Gastroesophageal sphincter (tissue), 3 donors: ENCODE results near the gene STARD13.

Experiments
- EP300 ChIP-seq: sonication (generic); formaldehyde crosslinking; IDR thresholded peaks from one replicate; pipeline ENCODE4 v1.6.1; 2017; ENCODE audit warnings: antibody characterized with exemption, mild to moderate bottlenecking
- POLR2A ChIP-seq, 2 donors: fragments of 450-650 bp; IDR thresholded peaks; one replicate each; pipeline ENCODE4 v1.6.1; 2017; ENCODE audit warnings: antibody characterized with exemption in 2 of 2, mild to moderate bottlenecking in 2 of 2, moderate library complexity in 1 of 2
- TF ChIP-seq, protein P1 (sequence below), 4 experiments: fragments of 200-600 bp in 2 of 4; fragments of 450-650 bp in 2 of 4; sonication (generic) in 1 of 4; IDR thresholded peaks; one replicate each; pipeline ENCODE4 v1.5.1; 2017 to 2019; ENCODE audit warnings: antibody characterized with exemption in 4 of 4, mild to moderate bottlenecking in 2 of 4, moderate library complexity in 2 of 4

DNA sequence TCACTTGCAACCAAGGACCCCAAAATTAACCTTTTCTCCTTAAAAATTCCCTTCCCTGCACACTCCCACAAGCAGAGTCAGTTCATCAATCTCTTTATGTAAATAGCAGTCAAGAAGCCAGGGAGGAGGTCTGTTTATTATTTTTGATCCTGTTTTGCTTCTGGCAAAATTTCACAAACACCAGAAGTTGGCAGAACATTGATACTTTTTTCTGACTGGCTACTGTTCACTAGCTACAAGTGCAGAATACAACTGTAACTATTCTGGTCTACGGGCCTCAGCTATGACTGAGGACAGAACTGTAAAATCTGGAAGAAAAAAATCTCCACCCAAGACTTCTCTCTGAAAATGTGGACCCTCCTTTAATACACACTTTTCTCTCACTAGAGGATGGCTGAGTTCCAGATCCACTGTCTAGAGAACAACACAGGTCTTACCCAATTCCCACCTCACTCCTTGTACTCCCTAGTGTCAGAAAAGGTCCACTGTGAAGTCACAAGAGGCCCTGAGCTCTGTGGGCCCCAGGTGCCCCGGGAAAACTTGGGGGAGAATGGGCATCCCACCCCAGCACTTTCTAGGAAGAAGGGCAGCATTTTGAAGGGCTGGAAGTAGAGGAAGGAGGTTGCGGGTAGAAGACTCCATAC is 14.5 kb downstream of the STARD13 start:
- TF ChIP-seq POLR2A (IDR thresholded peaks at IDR 0.05), result no peak
- TF ChIP-seq, protein P1, sequence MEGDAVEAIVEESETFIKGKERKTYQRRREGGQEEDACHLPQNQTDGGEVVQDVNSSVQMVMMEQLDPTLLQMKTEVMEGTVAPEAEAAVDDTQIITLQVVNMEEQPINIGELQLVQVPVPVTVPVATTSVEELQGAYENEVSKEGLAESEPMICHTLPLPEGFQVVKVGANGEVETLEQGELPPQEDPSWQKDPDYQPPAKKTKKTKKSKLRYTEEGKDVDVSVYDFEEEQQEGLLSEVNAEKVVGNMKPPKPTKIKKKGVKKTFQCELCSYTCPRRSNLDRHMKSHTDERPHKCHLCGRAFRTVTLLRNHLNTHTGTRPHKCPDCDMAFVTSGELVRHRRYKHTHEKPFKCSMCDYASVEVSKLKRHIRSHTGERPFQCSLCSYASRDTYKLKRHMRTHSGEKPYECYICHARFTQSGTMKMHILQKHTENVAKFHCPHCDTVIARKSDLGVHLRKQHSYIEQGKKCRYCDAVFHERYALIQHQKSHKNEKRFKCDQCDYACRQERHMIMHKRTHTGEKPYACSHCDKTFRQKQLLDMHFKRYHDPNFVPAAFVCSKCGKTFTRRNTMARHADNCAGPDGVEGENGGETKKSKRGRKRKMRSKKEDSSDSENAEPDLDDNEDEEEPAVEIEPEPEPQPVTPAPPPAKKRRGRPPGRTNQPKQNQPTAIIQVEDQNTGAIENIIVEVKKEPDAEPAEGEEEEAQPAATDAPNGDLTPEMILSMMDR (IDR thresholded peaks at IDR 0.05), result no peak
- TF ChIP-seq EP300, result no peak
